ENCODE measurements around the gene ADAMTSL1. TPM values are rescaled to one million over a fixed set of nuclear protein-coding genes. Genes with fewer than 3 reads are reported as not detected.

ADAMTSL1 gene
- total RNA-seq, 1 donor from 2014 or later = 11.4 TPM

GRCh38 chr9:18753904-18754303, 280.0 kb downstream of the ADAMTSL1 start:
- FAIRE-seq (no peak), DNase-seq (ENCODE audit: low spot score in 2 of 2) (no peak)

DNA sequence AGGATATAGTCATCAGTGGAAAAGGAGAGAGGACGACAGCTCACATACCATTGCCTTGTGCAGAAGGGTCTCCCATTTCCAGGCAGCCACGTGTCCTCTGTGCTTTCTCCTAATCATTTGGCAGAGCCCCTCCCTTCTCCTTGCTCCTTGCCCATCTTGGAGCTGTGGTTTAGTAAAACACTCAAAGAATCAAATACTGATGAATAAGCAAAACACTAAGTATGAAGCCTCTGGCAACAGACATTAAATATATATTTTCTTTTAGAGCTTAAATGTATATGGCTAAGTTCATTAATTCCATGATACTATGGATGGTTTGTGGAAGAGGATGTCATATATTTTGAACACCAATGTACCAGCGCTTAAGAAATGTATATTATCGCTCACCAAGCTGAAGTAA, 280.6 kb downstream of the ADAMTSL1 start:
- DNase-seq (ENCODE audit: low spot score in 2 of 2) (no peak), FAIRE-seq (no peak)

GRCh38 chr9:18755263-18755662, 281.3 kb downstream of the ADAMTSL1 start:
- FAIRE-seq (no peak), DNase-seq (ENCODE audit: low spot score in 2 of 2) (no peak)

- no peak for DNase-seq (ENCODE audit: low spot score in 2 of 2)
- no peak for FAIRE-seq
Measured at GRCh38 chr9:18756712-18757125, 282.8 kb downstream of the ADAMTSL1 start.

GRCh38 chr9:18759827-18760226, 285.9 kb downstream of the ADAMTSL1 start:
- no peak for FAIRE-seq
- DNase-seq (ENCODE audit: low spot score in 2 of 2) = no peak

DNA sequence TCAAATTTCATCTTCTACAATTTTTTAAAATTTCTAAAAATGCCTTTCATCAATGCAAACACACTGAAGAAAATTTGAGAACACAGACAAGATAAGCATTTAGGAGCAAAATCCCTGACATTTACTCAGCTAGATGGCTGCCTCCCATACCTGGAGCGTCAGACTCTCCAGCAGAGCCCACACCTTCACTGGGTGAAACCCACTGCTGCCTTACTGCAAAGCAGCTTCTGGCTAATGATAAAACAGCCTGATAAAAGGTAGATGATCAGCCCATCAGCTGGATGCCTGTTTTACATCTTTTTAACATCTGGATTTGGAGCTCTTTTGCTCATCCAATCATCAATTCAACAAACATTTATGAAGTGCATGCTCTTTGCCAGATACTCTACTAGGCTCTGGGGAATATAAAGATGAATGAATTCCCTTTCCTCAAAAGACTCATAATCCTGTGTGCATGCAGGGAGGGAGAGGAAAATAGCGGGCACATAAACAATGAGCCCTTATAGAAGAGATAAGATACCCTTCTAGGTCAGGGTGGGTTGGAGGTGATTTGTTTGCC, 287.9 kb downstream of the ADAMTSL1 start:
- DNase-seq (ENCODE audit: low spot score in 2 of 2) (no peak), FAIRE-seq (no peak)

DNA sequence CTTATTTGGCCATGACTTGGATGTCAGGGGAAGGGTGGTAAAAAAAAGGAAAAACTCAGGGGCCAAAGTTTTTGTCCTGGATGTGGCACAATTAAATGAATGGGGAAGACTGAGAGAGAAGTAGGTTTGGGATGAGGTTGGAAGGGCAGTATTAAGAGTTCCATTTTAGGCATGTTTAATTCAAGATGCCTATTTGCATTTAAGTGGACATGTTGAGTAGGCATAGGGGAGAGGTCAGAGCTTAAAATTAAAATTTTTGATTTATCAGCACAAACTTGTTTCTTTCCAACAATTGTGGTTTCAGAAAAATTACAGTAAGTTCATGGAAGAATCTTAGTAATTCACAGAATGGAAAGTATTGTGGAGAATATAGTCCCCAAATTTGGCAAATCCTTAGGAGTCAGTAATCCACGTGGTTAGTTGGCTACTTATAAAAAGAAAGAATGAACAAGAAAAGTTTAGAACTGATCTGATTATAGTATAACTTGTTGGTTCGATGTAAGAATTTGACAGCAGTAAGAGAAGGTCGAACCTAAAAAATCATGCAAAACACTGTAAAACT, 293.1 kb downstream of the ADAMTSL1 start:
- FAIRE-seq (no peak), DNase-seq (ENCODE audit: low spot score in 2 of 2) (no peak)

GRCh38 chr9:18768951-18769622, 295.1 kb downstream of the ADAMTSL1 start:
- FAIRE-seq (no peak), DNase-seq (ENCODE audit: low spot score in 2 of 2) (no peak)

DNA sequence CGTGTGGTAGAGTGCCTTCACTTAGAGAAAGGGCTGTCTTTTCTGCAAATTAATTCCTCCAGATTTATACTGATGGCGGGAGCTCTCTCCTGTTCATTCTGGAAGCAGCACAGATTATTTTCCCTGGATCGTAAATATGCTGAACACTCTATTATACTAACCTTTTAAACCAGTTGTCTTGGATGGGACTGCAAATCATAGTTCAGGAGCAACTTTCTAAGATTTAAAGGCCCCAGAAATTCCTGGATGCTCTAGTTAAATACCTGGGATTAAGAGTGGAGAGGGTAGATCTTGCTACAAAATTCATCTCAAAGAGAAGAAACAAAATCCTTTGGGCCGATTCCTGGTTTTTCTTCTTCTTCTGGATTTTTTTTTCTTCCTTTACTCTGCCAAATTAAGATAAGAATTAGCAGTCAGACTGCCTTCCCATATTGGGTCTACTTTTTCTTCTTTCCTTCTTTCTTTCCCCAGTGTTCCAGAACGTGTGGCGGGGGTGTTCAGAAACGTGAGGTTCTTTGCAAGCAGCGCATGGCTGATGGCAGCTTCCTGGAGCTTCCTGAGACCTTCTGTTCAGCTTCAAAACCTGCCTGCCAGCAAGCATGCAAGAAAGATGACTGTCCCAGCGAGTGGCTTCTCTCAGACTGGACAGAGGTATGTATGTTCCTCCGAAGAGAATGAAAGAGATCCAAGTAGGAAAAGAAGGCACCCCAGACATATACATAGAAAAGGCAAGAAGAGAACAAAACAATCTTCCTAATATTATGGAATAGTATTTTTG, 296.4 kb downstream of the ADAMTSL1 start:
- FAIRE-seq = no peak
- no peak for DNase-seq (ENCODE audit: low spot score in 2 of 2)

- DNase-seq (ENCODE audit: low spot score in 2 of 2) (no peak), FAIRE-seq (no peak)
Measured at GRCh38 chr9:18771011-18771410, 297.1 kb downstream of the ADAMTSL1 start.

DNA sequence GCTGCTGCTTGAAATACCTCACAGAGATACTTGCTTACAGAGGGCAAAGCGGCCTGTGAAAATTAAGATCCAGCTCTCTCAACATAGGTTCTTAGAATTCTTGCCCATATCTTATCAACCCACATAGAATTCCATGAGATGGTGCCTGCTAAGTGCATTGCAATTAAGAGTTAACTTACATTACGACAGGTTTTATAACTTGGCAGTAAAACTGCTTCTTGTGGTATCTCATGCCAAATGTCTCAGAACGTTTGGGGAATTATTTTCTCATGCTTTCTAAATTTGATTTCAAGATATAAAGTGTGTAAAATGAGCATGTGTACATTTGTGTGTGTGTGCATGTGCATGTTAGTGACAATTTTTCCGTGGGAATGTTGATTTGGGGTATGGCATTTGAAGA, 297.8 kb downstream of the ADAMTSL1 start:
- FAIRE-seq = no peak

GRCh38 chr9:18775241-18775640, 301.3 kb downstream of the ADAMTSL1 start:
- DNase-seq (ENCODE audit: low spot score in 2 of 2) = no peak
- no peak for FAIRE-seq

More for the DNA sequence above, 297.8 kb downstream of the ADAMTSL1 start:
- no peak for DNase-seq (ENCODE audit: low spot score in 2 of 2)

DNA sequence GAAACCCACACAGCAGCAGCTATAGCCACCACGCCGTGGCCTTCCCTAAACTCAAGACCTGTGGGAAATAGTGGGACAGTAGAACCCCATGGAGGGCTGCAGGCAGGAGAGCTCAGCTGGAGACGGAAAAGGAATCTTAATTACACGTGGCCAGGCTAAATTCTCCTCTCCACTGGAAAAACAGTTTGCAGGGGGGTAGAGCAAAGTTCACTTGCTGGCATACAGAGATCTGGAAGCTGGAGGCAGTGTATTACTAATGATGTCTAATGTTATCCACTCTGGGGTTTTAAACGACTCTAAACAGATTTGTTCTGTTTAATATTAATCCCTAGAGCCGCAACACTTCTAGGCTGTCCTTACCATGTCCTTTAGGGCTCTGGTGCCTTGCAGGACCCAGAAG, 302.0 kb downstream of the ADAMTSL1 start:
- FAIRE-seq (no peak), DNase-seq (ENCODE audit: low spot score in 2 of 2) (no peak)

GRCh38 chr9:18776836-18777820, 303.2 kb downstream of the ADAMTSL1 start:
- no peak for FAIRE-seq
- no peak for DNase-seq (ENCODE audit: low spot score in 2 of 2)

GRCh38 chr9:18778147-18778546, 304.2 kb downstream of the ADAMTSL1 start:
- FAIRE-seq (no peak), DNase-seq (ENCODE audit: low spot score in 2 of 2) (no peak)

DNA sequence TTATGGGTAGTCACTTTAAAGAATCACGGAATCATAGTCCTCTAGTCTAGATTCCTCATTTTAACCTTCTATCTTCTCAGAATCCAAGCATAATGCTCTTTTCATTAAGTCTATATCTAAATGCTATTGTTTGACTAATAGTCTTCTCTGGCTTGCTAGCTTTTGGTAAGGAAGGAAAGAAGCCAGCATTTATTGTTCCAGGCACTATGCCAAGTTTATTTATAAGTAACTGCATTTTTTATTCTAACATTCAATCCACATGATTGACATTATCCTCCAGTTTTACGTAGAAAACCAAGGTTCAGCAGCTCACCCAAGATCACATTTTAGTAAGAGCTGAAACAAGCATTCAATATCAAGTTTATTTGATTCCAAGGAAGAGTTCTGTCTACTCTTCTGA, 304.9 kb downstream of the ADAMTSL1 start:
- no peak for FAIRE-seq

DNA sequence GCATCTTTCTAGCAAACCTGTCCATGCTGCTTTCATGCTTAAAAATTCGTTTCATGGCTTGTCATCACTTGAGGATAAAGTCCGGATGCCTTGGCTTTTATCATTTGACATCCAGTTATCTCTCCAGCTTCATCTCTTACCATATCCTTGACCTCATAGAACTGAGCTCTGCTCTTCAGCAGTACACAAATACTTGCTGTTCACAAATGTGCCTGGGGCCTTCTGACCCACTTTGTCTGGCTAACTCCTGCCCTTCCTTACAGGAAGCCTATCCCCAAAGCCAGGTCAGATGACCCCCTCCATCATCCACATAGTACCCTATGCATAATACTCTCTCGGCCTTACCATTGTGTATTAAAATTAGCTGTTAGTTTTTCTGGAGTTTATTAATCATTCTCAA, 310.0 kb downstream of the ADAMTSL1 start:
- FAIRE-seq = no peak
- no peak for DNase-seq (ENCODE audit: low spot score in 2 of 2)

More for the DNA sequence above, 304.9 kb downstream of the ADAMTSL1 start:
- no peak for DNase-seq (ENCODE audit: low spot score in 2 of 2)

DNA sequence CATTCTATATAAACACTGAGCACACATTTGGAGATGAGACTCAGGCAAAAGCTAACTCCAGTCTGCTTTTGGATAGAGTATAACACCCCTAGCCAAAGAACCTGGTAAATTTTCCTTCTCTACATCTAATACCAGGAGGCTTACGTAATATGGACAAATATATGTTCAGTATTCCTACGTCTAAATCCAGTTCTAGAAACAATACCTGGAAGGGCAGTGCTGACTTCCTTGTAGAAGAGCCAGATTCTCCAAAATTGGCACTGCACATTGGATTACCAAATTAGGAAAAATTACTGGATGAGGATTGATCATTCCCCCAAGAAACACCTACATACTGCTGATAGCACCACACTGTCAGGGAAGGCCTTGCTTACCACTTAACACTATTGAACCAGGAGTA, 311.7 kb downstream of the ADAMTSL1 start:
- no peak for DNase-seq (ENCODE audit: low spot score in 2 of 2)
- FAIRE-seq = no peak

DNA sequence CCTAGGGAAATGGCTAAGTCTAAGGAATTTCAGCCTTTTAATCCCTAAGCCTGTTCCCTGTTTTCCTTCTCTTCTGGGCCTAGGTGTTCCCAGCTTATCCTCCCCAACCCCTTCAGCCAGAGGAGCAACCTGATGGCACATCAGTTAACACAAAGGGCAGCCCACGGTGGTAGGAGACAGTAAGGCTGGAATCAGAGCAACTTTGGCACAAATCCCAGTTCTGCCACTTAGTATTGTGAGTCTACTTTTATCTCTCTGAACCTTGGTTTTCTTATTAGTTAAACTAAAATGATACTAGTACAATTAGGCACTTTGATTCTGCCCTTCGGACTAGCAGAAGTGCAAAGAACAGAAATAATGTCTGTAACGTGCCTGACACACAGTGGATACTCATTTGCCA, 312.2 kb downstream of the ADAMTSL1 start:
- DNase-seq (ENCODE audit: low spot score in 2 of 2) = no peak
- no peak for FAIRE-seq
